ENCODE results near the gene SLC35D2.
"Not testable (repeated sequence)": the region's sequence is repeated elsewhere in the genome, so short reads cannot be mapped to it uniquely, and the experiment has no call there.

Gene SLC35D2

DNA sequence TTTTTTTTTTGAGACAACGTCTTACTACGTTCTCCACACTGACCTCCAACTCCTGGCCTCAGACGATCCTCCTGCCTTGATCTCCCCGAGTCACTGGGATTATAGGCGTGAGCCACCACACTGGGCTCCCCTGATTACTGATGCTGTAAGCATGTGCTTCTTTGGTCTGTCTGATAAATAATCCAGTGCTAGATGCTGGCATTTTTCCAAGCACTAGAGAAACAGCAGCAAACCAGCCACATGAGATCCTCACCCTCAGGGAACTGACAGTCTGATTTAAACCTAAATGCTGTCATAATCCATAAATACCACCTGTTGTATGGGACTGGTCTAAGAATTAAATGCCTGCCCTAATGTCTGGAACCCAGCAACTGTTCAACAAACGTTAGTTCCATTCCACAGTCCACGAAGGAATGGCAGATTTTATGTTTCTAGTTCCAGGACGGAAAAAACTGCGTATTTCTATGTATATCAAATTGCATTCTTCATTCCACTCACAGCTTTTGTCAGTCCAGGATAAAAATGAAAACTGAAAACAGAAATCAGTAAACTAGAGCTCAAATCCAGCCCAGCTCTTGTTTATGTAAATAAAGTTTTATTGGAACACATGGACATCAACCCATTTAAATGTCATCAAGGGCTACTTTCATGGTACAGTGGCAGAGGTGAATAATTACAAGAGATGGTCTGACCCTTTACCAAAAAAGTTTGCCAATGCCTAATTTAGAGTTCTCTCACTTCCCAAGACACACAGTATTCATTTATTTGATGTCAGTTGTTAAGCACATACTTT, 20.1 kb downstream of the SLC35D2 start:
- Histone ChIP-seq H3K4me3 (ENCODE audit: low read length) (no peak overlapping the region), H3K27ac (ENCODE audit: low read depth, low read length) (no peak overlapping the region), H3K9me3 (ENCODE audit: control insufficient read depth, insufficient read depth, low read length) (no peaks in the 10 kb centered on the region), H3K27me3 (ENCODE audit: control insufficient read depth, low read length) (no peaks in the 10 kb centered on the region), H3K4me2 (ENCODE audit: low read length) (no peak overlapping the region), H3K4me1 (ENCODE audit: control insufficient read depth, low read length) (no peaks in the 10 kb centered on the region), H3K9me2 (replicated peaks; ENCODE audit: control insufficient read depth, low read length) (no peaks in the 10 kb centered on the region), H3K36me3 (ENCODE audit: control insufficient read depth, low read length) (0 out of 2 replicates have a peak, but pooled peaks cover 3% of the 10 kb centered on the region), H3F3A (ENCODE audit: control insufficient read depth, insufficient read depth) (no peaks in the 10 kb centered on the region), H3K79me2 (ENCODE audit: control insufficient read depth, low read length) (no peaks in the 10 kb centered on the region), H4K20me1 (ENCODE audit: control insufficient read depth, insufficient read depth, low read depth, low read length) (no peaks in the 10 kb centered on the region)
- TF ChIP-seq EZH2phosphoT487 (IDR thresholded peaks at IDR 0.05; ENCODE audit: borderline replicate concordance, low read length), result no peak

DNA sequence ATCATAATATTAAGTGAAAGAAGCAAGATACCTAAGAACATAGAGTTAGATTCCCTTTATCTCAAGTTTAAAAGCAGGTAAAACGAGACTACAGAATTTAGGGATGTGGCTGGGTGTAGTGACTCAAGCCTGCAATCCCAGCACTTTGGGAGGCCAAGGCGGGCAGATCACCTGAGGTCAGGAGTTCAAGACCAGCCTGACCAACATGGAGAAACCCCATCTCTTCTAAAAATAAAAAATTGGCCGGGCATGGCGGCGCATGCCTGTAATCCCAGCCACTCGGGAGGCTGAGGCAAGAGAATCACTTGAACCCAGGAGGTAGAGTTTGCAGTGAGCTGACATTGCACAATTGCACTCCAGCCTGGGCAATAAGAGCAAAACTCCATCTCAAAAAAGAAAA, 21.4 kb downstream of the SLC35D2 start:
- not testable (repeated sequence) for H3K36me3 ChIP-seq (ENCODE audit: control insufficient read depth, low read length); H3K27ac ChIP-seq (ENCODE audit: low read depth, low read length); H3K4me1 ChIP-seq (ENCODE audit: control insufficient read depth, low read length); H3F3A ChIP-seq (ENCODE audit: control insufficient read depth, insufficient read depth); H4K20me1 ChIP-seq (ENCODE audit: control insufficient read depth, insufficient read depth, low read depth, low read length); H3K4me2 ChIP-seq (ENCODE audit: low read length); H3K79me2 ChIP-seq (ENCODE audit: control insufficient read depth, low read length); H3K4me3 ChIP-seq (ENCODE audit: low read length); H3K9me3 ChIP-seq (ENCODE audit: control insufficient read depth, insufficient read depth, low read length); H3K9me2 ChIP-seq (replicated peaks; ENCODE audit: control insufficient read depth, low read length); H3K27me3 ChIP-seq (ENCODE audit: control insufficient read depth, low read length)

DNA sequence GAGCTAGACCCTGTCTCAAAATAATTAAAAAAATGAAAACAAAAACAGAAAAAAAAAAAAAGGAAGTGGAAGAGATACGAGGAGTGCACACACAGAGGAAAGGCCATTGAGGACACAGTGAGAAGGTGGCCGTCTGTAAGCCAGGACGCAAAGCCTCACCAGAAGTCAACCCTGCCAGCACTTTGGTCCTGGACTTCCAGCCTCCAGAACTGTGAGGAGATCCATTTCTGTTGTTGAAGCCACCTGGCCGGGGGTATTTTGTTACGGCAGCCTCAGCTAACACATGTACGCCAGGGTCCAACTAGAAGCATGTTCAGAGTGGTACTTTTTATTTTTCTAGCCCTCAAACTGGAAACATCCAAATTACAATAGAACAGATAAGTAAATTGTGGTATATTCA, 21.8 kb downstream of the SLC35D2 start:
- H3K4me1 ChIP-seq (ENCODE audit: control insufficient read depth, low read length), result no peaks in the 10 kb centered on the region
- TF ChIP-seq, protein P1, sequence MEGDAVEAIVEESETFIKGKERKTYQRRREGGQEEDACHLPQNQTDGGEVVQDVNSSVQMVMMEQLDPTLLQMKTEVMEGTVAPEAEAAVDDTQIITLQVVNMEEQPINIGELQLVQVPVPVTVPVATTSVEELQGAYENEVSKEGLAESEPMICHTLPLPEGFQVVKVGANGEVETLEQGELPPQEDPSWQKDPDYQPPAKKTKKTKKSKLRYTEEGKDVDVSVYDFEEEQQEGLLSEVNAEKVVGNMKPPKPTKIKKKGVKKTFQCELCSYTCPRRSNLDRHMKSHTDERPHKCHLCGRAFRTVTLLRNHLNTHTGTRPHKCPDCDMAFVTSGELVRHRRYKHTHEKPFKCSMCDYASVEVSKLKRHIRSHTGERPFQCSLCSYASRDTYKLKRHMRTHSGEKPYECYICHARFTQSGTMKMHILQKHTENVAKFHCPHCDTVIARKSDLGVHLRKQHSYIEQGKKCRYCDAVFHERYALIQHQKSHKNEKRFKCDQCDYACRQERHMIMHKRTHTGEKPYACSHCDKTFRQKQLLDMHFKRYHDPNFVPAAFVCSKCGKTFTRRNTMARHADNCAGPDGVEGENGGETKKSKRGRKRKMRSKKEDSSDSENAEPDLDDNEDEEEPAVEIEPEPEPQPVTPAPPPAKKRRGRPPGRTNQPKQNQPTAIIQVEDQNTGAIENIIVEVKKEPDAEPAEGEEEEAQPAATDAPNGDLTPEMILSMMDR (IDR thresholded peaks at IDR 0.05; ENCODE audit: low read depth, low read length, poor library complexity, severe bottlenecking), result no peak
- no peak for TF ChIP-seq EZH2phosphoT487 (IDR thresholded peaks at IDR 0.05; ENCODE audit: borderline replicate concordance, low read length)

DNA sequence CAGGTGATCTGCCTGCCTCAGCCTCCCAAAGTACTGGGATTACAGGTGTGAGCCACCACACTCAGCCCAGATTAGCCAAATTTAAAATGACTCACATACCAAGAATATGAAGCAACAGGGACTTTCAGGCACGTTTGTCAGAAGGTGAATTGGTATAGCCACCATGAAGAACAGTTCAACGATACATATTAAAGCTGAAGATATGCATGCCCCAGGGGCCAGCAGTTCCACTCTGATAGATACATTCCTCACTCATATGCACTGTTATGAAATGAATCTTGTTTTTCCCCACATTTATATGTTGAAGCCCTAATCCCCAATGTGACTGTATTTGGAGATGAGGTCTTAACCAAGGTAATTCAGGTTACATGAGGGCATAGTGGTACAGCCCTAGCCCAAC, 22.5 kb downstream of the SLC35D2 start:
- no peaks in the 10 kb centered on the region for H3K9me3 ChIP-seq (ENCODE audit: control insufficient read depth, insufficient read depth, low read length)
- H3K27ac ChIP-seq (ENCODE audit: low read depth, low read length), result no peak overlapping the region
- H3F3A ChIP-seq (ENCODE audit: control insufficient read depth, insufficient read depth), result no peaks in the 10 kb centered on the region
- H3K4me3 ChIP-seq (ENCODE audit: low read length), result no peak overlapping the region
- no peaks in the 10 kb centered on the region for H3K79me2 ChIP-seq (ENCODE audit: control insufficient read depth, low read length)
- H3K4me1 ChIP-seq (ENCODE audit: control insufficient read depth, low read length), result no peaks in the 10 kb centered on the region
- H3K4me2 ChIP-seq (ENCODE audit: low read length), result no peak overlapping the region
- H3K27me3 ChIP-seq (ENCODE audit: control insufficient read depth, low read length), result no peaks in the 10 kb centered on the region
- H4K20me1 ChIP-seq (ENCODE audit: control insufficient read depth, insufficient read depth, low read depth, low read length), result no peaks in the 10 kb centered on the region
- TF ChIP-seq EZH2phosphoT487 (IDR thresholded peaks at IDR 0.05; ENCODE audit: borderline replicate concordance, low read length), result no peak
- TF ChIP-seq, protein P1 (IDR thresholded peaks at IDR 0.05; ENCODE audit: low read depth, low read length, poor library complexity, severe bottlenecking), result no peak
- no peaks in the 10 kb centered on the region for H3K9me2 ChIP-seq (replicated peaks; ENCODE audit: control insufficient read depth, low read length)
- H3K36me3 ChIP-seq (ENCODE audit: control insufficient read depth, low read length), result 0 out of 2 replicates have a peak, but pooled peaks cover 3% of the 10 kb centered on the region

More for the DNA sequence above, 21.8 kb downstream of the SLC35D2 start:
- Histone ChIP-seq H3K27ac (ENCODE audit: low read depth, low read length) (no peak overlapping the region), H3K4me2 (ENCODE audit: low read length) (no peak overlapping the region), H4K20me1 (ENCODE audit: control insufficient read depth, insufficient read depth, low read depth, low read length) (no peaks in the 10 kb centered on the region), H3F3A (ENCODE audit: control insufficient read depth, insufficient read depth) (no peaks in the 10 kb centered on the region), H3K9me3 (ENCODE audit: control insufficient read depth, insufficient read depth, low read length) (no peaks in the 10 kb centered on the region), H3K9me2 (replicated peaks; ENCODE audit: control insufficient read depth, low read length) (no peaks in the 10 kb centered on the region), H3K4me3 (ENCODE audit: low read length) (no peak overlapping the region), H3K27me3 (ENCODE audit: control insufficient read depth, low read length) (no peaks in the 10 kb centered on the region), H3K79me2 (ENCODE audit: control insufficient read depth, low read length) (no peaks in the 10 kb centered on the region), H3K36me3 (ENCODE audit: control insufficient read depth, low read length) (0 out of 2 replicates have a peak, but pooled peaks cover 3% of the 10 kb centered on the region)

- H3K9me2 ChIP-seq (replicated peaks; ENCODE audit: control insufficient read depth, low read length); H3K4me1 ChIP-seq (ENCODE audit: control insufficient read depth, low read length); H3K4me3 ChIP-seq (ENCODE audit: low read length); H3K36me3 ChIP-seq (ENCODE audit: control insufficient read depth, low read length); H3K4me2 ChIP-seq (ENCODE audit: low read length); H3K9me3 ChIP-seq (ENCODE audit: control insufficient read depth, insufficient read depth, low read length); H4K20me1 ChIP-seq (ENCODE audit: control insufficient read depth, insufficient read depth, low read depth, low read length); H3K79me2 ChIP-seq (ENCODE audit: control insufficient read depth, low read length); H3K27ac ChIP-seq (ENCODE audit: low read depth, low read length); H3F3A ChIP-seq (ENCODE audit: control insufficient read depth, insufficient read depth); H3K27me3 ChIP-seq (ENCODE audit: control insufficient read depth, low read length): not testable (repeated sequence)
Observed at GRCh38 chr9:96360523-96360922, 23.0 kb downstream of the SLC35D2 start.

All from DOHH2 (cell line).